IMR-90 (cell line): ENCODE data around the gene SLC2A6. TPM values are rescaled to one million over a fixed set of nuclear protein-coding genes. Genes with fewer than 3 reads are reported as not detected.

Experiments used
- ATAC-seq: fragments of 200-7000 bp; cut with Tn5 transposase; 2 replicates; pipeline ENCODE4 v1.9.1; 2020; ENCODE audit warnings: low read depth, mild to moderate bottlenecking, moderate library complexity
- BruUV-seq: library from RNA; stranded (reverse); fragments of 400-500 nt; replicated peaks from 2 replicates; lab custom pipeline; 2021; lab: Mats Ljungman, UMichigan
- CTCF ChIA-PET: fragments of 300-600 bp; formaldehyde crosslinking; extraction: SDS; loops from one replicate; lab custom pipeline; 2021; ENCODE audit warnings: antibody characterized with exemption; lab: Yijun Ruan, JAX
- POLR2A ChIA-PET: fragments of 300-600 bp; sonication (Branson Sonifier 250); formaldehyde crosslinking; loops from one replicate; lab custom pipeline; 2022; ENCODE audit warnings: antibody characterized with exemption; ENCODE audit not compliant: unreplicated experiment; lab: Charles Lee
- DNase-seq: peaks from one replicate; pipeline ENCODE4 v3.0.0; 2013
- H2AFZ ChIP-seq: replicated peaks from 2 replicates; pipeline ENCODE3; 2013; ENCODE audit warnings: low read length, mild to moderate bottlenecking; ENCODE audit not compliant: poor library complexity
- H2AK5ac ChIP-seq: 2 replicates; pipeline ENCODE4 v1.6.1; 2013; ENCODE audit warnings: low read depth, low read length, inconsistent platforms
- H2AK9ac ChIP-seq: replicated peaks from 2 replicates; pipeline ENCODE3; 2013; ENCODE audit warnings: mild to moderate bottlenecking, low read depth, low read length, moderate library complexity; ENCODE audit not compliant: poor library complexity
- H2BK120ac ChIP-seq: 2 replicates; pipeline ENCODE4 v1.6.1; 2013; ENCODE audit warnings: low read depth, low read length, inconsistent platforms
- H2BK15ac ChIP-seq: 3 replicates; pipeline ENCODE4 v1.6.1; 2013; ENCODE audit warnings: low read depth, low read length, inconsistent platforms
- H2BK20ac ChIP-seq: 2 replicates; pipeline ENCODE4 v1.6.1; 2013; ENCODE audit warnings: low read depth, mild to moderate bottlenecking, inconsistent platforms, low read length, moderate library complexity
- H2BK5ac ChIP-seq: 2 replicates; pipeline ENCODE4 v1.6.1; 2013; ENCODE audit warnings: mild to moderate bottlenecking, low read depth, low read length, inconsistent platforms; ENCODE audit not compliant: poor library complexity, severe bottlenecking
- H3K14ac ChIP-seq: replicated peaks from 2 replicates; pipeline ENCODE4 v1.6.1; 2013; ENCODE audit warnings: low read depth, low read length, inconsistent platforms
- H3K18ac ChIP-seq: 2 replicates; pipeline ENCODE4 v1.6.1; 2013; ENCODE audit warnings: low read depth, low read length, control low read depth
- H3K23ac ChIP-seq: 2 replicates; pipeline ENCODE4 v1.6.1; 2013; ENCODE audit warnings: low read depth, low read length, inconsistent platforms
- H3K27ac ChIP-seq: 2 replicates; pipeline ENCODE4 v1.5.1; 2013; ENCODE audit warnings: mild to moderate bottlenecking, control low read depth, low read length; ENCODE audit not compliant: insufficient read depth
- H3K27me3 ChIP-seq: 2 replicates; pipeline ENCODE4 v1.6.1; 2013; ENCODE audit warnings: low read length; ENCODE audit not compliant: control insufficient read depth, insufficient read depth
- H3K36me3 ChIP-seq: 2 replicates; pipeline ENCODE4 v1.6.1; 2013; ENCODE audit warnings: low read length, mixed read lengths; ENCODE audit not compliant: control insufficient read depth, insufficient read depth
- H3K4ac ChIP-seq: 2 replicates; pipeline ENCODE4 v1.6.1; 2013; ENCODE audit warnings: low read depth, low read length, inconsistent platforms
- H3K4me1 ChIP-seq: 2 replicates; pipeline ENCODE4 v1.6.1; 2013; ENCODE audit warnings: low read length, mixed read lengths; ENCODE audit not compliant: control insufficient read depth, insufficient read depth
- H3K4me2 ChIP-seq: 2 replicates; pipeline ENCODE4 v1.6.1; 2013; ENCODE audit warnings: low read depth, mild to moderate bottlenecking, control low read depth, low read length, moderate library complexity
- H3K4me3 ChIP-seq: 2 replicates; pipeline ENCODE4 v1.5.1; 2013; ENCODE audit warnings: low read depth, mild to moderate bottlenecking, control low read depth, low read length, moderate library complexity; ENCODE audit not compliant: insufficient read depth
- H3K56ac ChIP-seq: 2 replicates; pipeline ENCODE4 v1.6.1; 2013; ENCODE audit warnings: low read length, inconsistent platforms; ENCODE audit not compliant: insufficient read depth; ENCODE audit errors: extremely low read depth
- H3K79me1 ChIP-seq, 2 experiments: 2 replicates each; pipeline ENCODE4 v1.6.1; 2013; ENCODE audit warnings: low read length in 2 of 2, inconsistent platforms in 1 of 2, low read depth in 1 of 2
- H3K9ac ChIP-seq: 2 replicates; pipeline ENCODE4 v1.6.1; 2013; ENCODE audit warnings: low read depth, low read length, control low read depth
- H3K9me1 ChIP-seq: 2 replicates; pipeline ENCODE4 v1.6.1; 2013; ENCODE audit warnings: low read length, inconsistent platforms; ENCODE audit not compliant: insufficient read depth
- H3K9me3 ChIP-seq: 2 replicates; pipeline ENCODE4 v1.6.1; 2013; ENCODE audit warnings: low read length; ENCODE audit not compliant: control insufficient read depth, insufficient read depth
- H4K20me1 ChIP-seq: 2 replicates; pipeline ENCODE4 v1.6.1; 2013; ENCODE audit warnings: low read length, inconsistent platforms; ENCODE audit not compliant: insufficient read depth
- H4K5ac ChIP-seq: 2 replicates; pipeline ENCODE4 v1.6.1; 2013; ENCODE audit warnings: mild to moderate bottlenecking, low read depth, low read length, control low read depth
- H4K8ac ChIP-seq, 2 experiments: 2 replicates each; pipeline ENCODE4 v1.6.1; 2013; ENCODE audit warnings: low read depth in 2 of 2, low read length in 2 of 2, control low read depth in 1 of 2, inconsistent platforms in 1 of 2
- H4K91ac ChIP-seq: 2 replicates; pipeline ENCODE4 v1.6.1; 2013; ENCODE audit warnings: low read depth, low read length, inconsistent platforms; ENCODE audit not compliant: insufficient read depth
- BHLHE40 ChIP-seq: fragments of 150-350 bp; IDR thresholded peaks from 2 replicates; pipeline ENCODE4 v1.6.1; 2016; ENCODE audit warnings: mild to moderate bottlenecking, low read depth, low read length
- CEBPB ChIP-seq: IDR thresholded peaks from 2 replicates; pipeline ENCODE4 v1.6.1; 2012; ENCODE audit warnings: low read depth, low read length, improper control_type of control experiment
- CHD1 ChIP-seq: IDR thresholded peaks from 2 replicates; pipeline ENCODE4 v1.6.1; 2012; ENCODE audit warnings: low read depth, low read length, improper control_type of control experiment
- CTCF ChIP-seq: conservative IDR thresholded peaks from 2 replicates; pipeline ENCODE4 v1.5.1; 2012; ENCODE audit warnings: mild to moderate bottlenecking, low read depth, low read length, improper control_type of control experiment
- FOS ChIP-seq: fragments of 150-350 bp; IDR thresholded peaks from 2 replicates; pipeline ENCODE4 v1.6.1; 2016; ENCODE audit warnings: low read depth, low read length
- MAFK ChIP-seq: IDR thresholded peaks from 2 replicates; pipeline ENCODE4 v1.6.1; 2012; ENCODE audit warnings: low read depth, low read length, improper control_type of control experiment
- MAZ ChIP-seq: IDR thresholded peaks from 2 replicates; pipeline ENCODE4 v1.6.1; 2012; ENCODE audit warnings: low read depth, mild to moderate bottlenecking, low read length, improper control_type of control experiment, moderate library complexity, borderline replicate concordance
- MXI1 ChIP-seq: IDR thresholded peaks from 2 replicates; pipeline ENCODE4 v1.6.1; 2012; ENCODE audit warnings: low read depth, mild to moderate bottlenecking, low read length, moderate library complexity, borderline replicate concordance
- RAD21 ChIP-seq: IDR thresholded peaks from 2 replicates; pipeline ENCODE4 v1.6.1; 2012; ENCODE audit warnings: low read length, improper control_type of control experiment
- RCOR1 ChIP-seq: IDR thresholded peaks from 2 replicates; pipeline ENCODE4 v1.6.1; 2012; ENCODE audit warnings: mild to moderate bottlenecking, low read length, improper control_type of control experiment; ENCODE audit not compliant: insufficient replicate concordance
- WGBS, 2 experiments: methylation state at CpG; one replicate each; pipeline versions ENCODE4 v1.1.5 to v1.1.7; 2013; ENCODE audit warnings: missing lambda C conversion rate in 2 of 2; ENCODE audit not compliant: insufficient read length in 1 of 2; ENCODE audit errors: extremely low coverage in 2 of 2; 5-methylcytosine and 5-hydroxymethylcytosine counted together
- dilution Hi-C: fragments of 300-500 bp; cut with HindIII; formaldehyde crosslinking; loops from one replicate; pipeline ENCODE4 v1.14.3; 2018; ENCODE audit warnings: low sequenced_read_pairs; ENCODE audit not compliant: unreplicated experiment
- in situ Hi-C: fragments of 300-500 bp; cut with MboI; formaldehyde crosslinking; loops from 3 replicates; pipeline ENCODE4 v1.14.3; 2019; ENCODE audit warnings: low sequenced_read_pairs, inconsistent platforms, mixed read lengths
- intact Hi-C: fragments of 100-400 bp; cut with micrococcal nuclease; formaldehyde crosslinking; loops from 2 replicates; pipeline ENCODE4 v1.10.0; 2022
- polyA plus RNA-seq, 3 experiments: library from polyadenylated mRNA; depleted of rRNA; stranded (reverse); fragments of >200 nt; gene quantifications; 2 replicates each; pipeline ENCODE4 v1.2.3, GENCODE V29; 2012; ENCODE audit warnings: low replicate concordance in 1 of 3
- total RNA-seq: library from RNA; depleted of rRNA; stranded (reverse); fragments of >200 nt; gene quantifications from 2 replicates; pipeline ENCODE4 v1.2.3, GENCODE V29; 2012
- TF ChIP-seq, protein P1 (sequence below): fragments of 150-350 bp; IDR thresholded peaks from 2 replicates; pipeline ENCODE4 v1.6.1; 2016; ENCODE audit warnings: low read depth, mild to moderate bottlenecking, low read length, moderate library complexity, borderline replicate concordance
- TF ChIP-seq, protein P2 (sequence below): fragments of 150-350 bp; IDR thresholded peaks from 2 replicates; pipeline ENCODE4 v1.6.1; 2017; ENCODE audit warnings: mild to moderate bottlenecking, antibody characterized with exemption, low read length, low read depth

SLC2A6 gene
- total and polyA plus RNA-seq, 2 of the 4 experiments (the other 2 are of a cell fraction): 2.9 to 8.5 TPM

DNA sequence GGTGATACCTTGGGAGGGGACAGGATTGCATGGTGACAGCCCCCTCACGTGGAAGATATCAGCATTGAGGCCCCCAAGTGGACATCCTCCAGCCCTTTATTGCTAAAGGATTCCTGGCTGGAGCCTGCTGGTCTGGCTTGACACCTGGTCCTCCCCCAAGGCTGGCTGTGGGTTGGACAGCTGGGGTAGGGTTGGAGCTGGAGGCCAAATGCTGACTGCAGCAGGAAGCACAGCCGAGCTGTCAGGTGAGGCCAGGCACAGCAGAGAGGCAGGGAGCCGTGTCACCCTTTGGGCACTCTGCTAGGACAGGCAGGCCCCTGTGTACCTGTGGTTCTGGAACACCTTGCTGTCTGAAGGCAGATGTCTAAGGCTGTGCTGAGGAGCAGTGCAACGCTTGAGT, 16.9 kb downstream of the SLC2A6 start:
- Histone ChIP-seq H2AK5ac (no peak overlapping the region), H2AFZ (no peak overlapping the region), H3K9me1 (0 out of 2 replicates have a peak, but pooled peaks cover 4% of the 10 kb centered on the region), H2BK20ac (no peak overlapping the region), H4K91ac (no peak overlapping the region), H2BK120ac (no peak overlapping the region), H3K27ac (no peak overlapping the region), H4K20me1 (no peaks in the 10 kb centered on the region), H3K9me3 (no peaks in the 10 kb centered on the region), H3K27me3 (no peaks in the 10 kb centered on the region), H3K4me1 (peaks cover 7% of the 10 kb centered on the region; the same call in 1 of the 2 replicates), H3K9ac (no peak overlapping the region), H3K4me3 (no peak overlapping the region), H4K5ac (no peak overlapping the region), H2AK9ac (no peak overlapping the region), H3K23ac (no peak overlapping the region), H2BK15ac (no peak overlapping the region), H3K56ac (no peak overlapping the region), H4K8ac (no peak overlapping the region), H3K14ac (no peak overlapping the region), H3K79me1 (peaks cover 0 to 6% of the 10 kb centered on the region in 2 experiments; a peak in 3 of 4 replicates), H3K4ac (no peak overlapping the region), H3K4me2 (no peak overlapping the region), H3K18ac (no peak overlapping the region), H2BK5ac (no peak overlapping the region), H3K36me3 (peaks cover 5% of the 10 kb centered on the region)
- intact Hi-C loops (no loop called here), dilution Hi-C loops (no loop called here), in situ Hi-C loops (no loop called here)
- POLR2A ChIA-PET: no interaction called here
- ATAC-seq (no peak), DNase-seq (no peak)
- BruUV-seq: no TSS peak
- 75% methylated on average over 2 of the region's 4 CpGs; no CpG with 5 or more reads in 1 of the 2 experiments for WGBS, 2 experiments
- no peak for TF ChIP-seq MXI1
- TF ChIP-seq CHD1: no peak
- TF ChIP-seq BHLHE40: no peak
- TF ChIP-seq RCOR1: no peak
- no peak for TF ChIP-seq CEBPB
- TF ChIP-seq, protein P1, sequence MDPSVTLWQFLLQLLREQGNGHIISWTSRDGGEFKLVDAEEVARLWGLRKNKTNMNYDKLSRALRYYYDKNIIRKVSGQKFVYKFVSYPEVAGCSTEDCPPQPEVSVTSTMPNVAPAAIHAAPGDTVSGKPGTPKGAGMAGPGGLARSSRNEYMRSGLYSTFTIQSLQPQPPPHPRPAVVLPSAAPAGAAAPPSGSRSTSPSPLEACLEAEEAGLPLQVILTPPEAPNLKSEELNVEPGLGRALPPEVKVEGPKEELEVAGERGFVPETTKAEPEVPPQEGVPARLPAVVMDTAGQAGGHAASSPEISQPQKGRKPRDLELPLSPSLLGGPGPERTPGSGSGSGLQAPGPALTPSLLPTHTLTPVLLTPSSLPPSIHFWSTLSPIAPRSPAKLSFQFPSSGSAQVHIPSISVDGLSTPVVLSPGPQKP: no peak
- TF ChIP-seq CTCF: no peak
- TF ChIP-seq RAD21: no peak
- no peak for TF ChIP-seq MAZ
- no peak for TF ChIP-seq FOS
- no peak for TF ChIP-seq MAFK
- TF ChIP-seq, protein P2, sequence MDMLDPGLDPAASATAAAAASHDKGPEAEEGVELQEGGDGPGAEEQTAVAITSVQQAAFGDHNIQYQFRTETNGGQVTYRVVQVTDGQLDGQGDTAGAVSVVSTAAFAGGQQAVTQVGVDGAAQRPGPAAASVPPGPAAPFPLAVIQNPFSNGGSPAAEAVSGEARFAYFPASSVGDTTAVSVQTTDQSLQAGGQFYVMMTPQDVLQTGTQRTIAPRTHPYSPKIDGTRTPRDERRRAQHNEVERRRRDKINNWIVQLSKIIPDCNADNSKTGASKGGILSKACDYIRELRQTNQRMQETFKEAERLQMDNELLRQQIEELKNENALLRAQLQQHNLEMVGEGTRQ: no peak
- CTCF ChIA-PET: no interaction called here
